Subcutaneous adipose tissue (tissue), 4 donors: Measurements from ENCODE around the gene AADAC. TPM values are rescaled to one million over a fixed set of nuclear protein-coding genes. Genes with fewer than 3 reads are reported as not detected.

Experiments
- total RNA-seq, 4 donors: library from RNA; depleted of rRNA; stranded (reverse); fragments of >200 nt; gene quantifications; one replicate each; pipeline ENCODE4 v1.1.0, GENCODE V29; 2016
- TF ChIP-seq, protein P1 (sequence below): fragments of 450-650 bp; IDR thresholded peaks from one replicate; pipeline ENCODE4 v1.5.1; 2016; ENCODE audit warnings: low read depth, mild to moderate bottlenecking, control low read depth, antibody characterized with exemption, moderate library complexity

Gene AADAC
- total RNA-seq, 4 donors from 2014 or later = 5.3 to 6.0 TPM; not detected in 2

DNA sequence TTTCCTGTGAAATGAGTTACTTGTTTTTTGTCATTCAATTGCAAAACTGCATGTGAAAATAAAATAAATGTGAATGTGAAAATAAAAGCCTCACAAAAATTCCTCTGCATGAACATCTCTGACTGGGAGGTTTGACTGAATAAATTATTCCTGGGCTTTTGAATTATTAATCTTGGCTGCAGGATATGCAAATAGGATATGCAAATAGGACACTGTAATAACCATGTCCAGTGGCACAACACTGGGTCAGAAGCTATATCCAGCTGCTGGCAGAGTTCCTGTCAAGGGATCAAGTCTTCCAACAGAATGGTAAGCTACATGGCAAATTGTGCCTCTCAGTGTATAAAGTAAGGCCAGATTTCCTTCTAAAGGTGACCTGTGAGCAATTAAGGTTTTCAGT is 59.5 kb downstream of the AADAC start, which contains the start of gene SUCNR1:
Gene SUCNR1, plus strand, starts transcription at position 246 of the 400 bp plus-strand sequence. CDS start 6,250 bp downstream, outside the sequence.
- TF ChIP-seq, protein P1, sequence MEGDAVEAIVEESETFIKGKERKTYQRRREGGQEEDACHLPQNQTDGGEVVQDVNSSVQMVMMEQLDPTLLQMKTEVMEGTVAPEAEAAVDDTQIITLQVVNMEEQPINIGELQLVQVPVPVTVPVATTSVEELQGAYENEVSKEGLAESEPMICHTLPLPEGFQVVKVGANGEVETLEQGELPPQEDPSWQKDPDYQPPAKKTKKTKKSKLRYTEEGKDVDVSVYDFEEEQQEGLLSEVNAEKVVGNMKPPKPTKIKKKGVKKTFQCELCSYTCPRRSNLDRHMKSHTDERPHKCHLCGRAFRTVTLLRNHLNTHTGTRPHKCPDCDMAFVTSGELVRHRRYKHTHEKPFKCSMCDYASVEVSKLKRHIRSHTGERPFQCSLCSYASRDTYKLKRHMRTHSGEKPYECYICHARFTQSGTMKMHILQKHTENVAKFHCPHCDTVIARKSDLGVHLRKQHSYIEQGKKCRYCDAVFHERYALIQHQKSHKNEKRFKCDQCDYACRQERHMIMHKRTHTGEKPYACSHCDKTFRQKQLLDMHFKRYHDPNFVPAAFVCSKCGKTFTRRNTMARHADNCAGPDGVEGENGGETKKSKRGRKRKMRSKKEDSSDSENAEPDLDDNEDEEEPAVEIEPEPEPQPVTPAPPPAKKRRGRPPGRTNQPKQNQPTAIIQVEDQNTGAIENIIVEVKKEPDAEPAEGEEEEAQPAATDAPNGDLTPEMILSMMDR = no peak

- TF ChIP-seq, protein P1 = no peak
Measured at GRCh38 chr3:151875759-151876158, 61.8 kb downstream of the AADAC start.

DNA sequence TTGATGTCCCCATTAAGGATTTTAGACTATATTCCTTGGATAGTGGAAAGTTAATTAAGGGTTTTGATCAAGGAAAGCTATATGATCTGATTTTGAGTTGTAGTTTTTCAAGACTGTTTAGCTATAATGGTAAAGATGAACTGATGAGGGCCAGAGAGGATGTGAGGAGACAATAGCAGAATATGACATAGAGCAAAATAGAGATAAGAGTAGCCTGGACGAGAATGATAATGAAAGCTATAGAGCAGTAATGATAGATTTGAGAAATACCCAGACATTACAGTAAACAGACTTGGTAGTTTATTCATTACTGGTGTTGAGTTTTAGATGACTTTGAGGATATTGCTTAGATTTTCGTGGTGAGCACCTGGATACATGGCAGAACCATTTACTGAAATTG is 63.4 kb downstream of the AADAC start:
- TF ChIP-seq, protein P1 = no peak

Other genes starting within 250 kb of the AADAC start
- under 1 TPM in 1 of 4 donors, not detected in 3; 0.49 TPM for gene AADACL2, start 80.2 kb upstream of the AADAC start, total RNA-seq
- gene SUCNR1, start 59.5 kb downstream of the AADAC start, total RNA-seq = 10 to 100 TPM in 1 of 4 donors, 1 to 10 TPM in 2, under 1 TPM in 1; 0.75 to 10.9 (median 3.1) TPM